ENCODE results near the gene FGF14. TPM values are rescaled to one million over a fixed set of nuclear protein-coding genes. Genes with fewer than 3 reads are reported as not detected.

The FGF14 gene
- total RNA-seq, 3 donors from 2014 or later = 0.43 to 2.5 (median 0.70) TPM

- ATAC-seq (no peak), DNase-seq (no peak)
- Histone ChIP-seq H3K9me3 (no peaks in the 10 kb centered on the region), H3K36me3 (ENCODE audit: low read depth) (no peaks in the 10 kb centered on the region), H3K4me3 (no peak overlapping the region), H3K4me1 (ENCODE audit: low read depth) (no peaks in the 10 kb centered on the region)
- intact Hi-C loops (cut with DNase I, micrococcal nuclease) = no loop called here
- TF ChIP-seq CTCF (IDR thresholded peaks at IDR 0.05) = no peak
Measured at GRCh38 chr13:102347490-102347889, 54.4 kb downstream of the FGF14 start.

- intact Hi-C loops (cut with DNase I, micrococcal nuclease) = no loop called here
- TF ChIP-seq CTCF (IDR thresholded peaks at IDR 0.05) = no peak
- Histone ChIP-seq H3K9me3 (no peaks in the 10 kb centered on the region), H3K4me1 (ENCODE audit: low read depth) (no peaks in the 10 kb centered on the region), H3K4me3 (no peak overlapping the region), H3K36me3 (ENCODE audit: low read depth) (no peaks in the 10 kb centered on the region)
- DNase-seq = no peak
- no peak for ATAC-seq
Measured at GRCh38 chr13:102346769-102347168, 55.1 kb downstream of the FGF14 start.

- H3K36me3 ChIP-seq (ENCODE audit: low read depth) = no peaks in the 10 kb centered on the region
- ATAC-seq (no peak), DNase-seq (no peak)
- H3K4me3 ChIP-seq = no peak overlapping the region
- no peaks in the 10 kb centered on the region for H3K9me3 ChIP-seq
- intact Hi-C loops (cut with DNase I, micrococcal nuclease) = no loop called here
- no peaks in the 10 kb centered on the region for H3K4me1 ChIP-seq (ENCODE audit: low read depth)
- TF ChIP-seq CTCF (IDR thresholded peaks at IDR 0.05) = no peak
Measured at GRCh38 chr13:102344410-102344809, 57.4 kb downstream of the FGF14 start.

- no peak for ATAC-seq
Measured at GRCh38 chr13:102333320-102334198, 68.3 kb downstream of the FGF14 start.

GRCh38 chr13:102328909-102329308 lies 72.9 kb downstream of the FGF14 start:
- intact Hi-C loops (cut with DNase I, micrococcal nuclease) = no loop called here

More at GRCh38 chr13:102333320-102334198, 68.3 kb downstream of the FGF14 start:
- DNase-seq = no peak
- H3K9me3 ChIP-seq = no peaks in the 10 kb centered on the region
- H3K4me3 ChIP-seq = no peak overlapping the region
- no peaks in the 10 kb centered on the region for H3K36me3 ChIP-seq (ENCODE audit: low read depth)
- H3K4me1 ChIP-seq (ENCODE audit: low read depth) = no peaks in the 10 kb centered on the region
- no peak for TF ChIP-seq CTCF (IDR thresholded peaks at IDR 0.05)
- intact Hi-C loops (cut with DNase I, micrococcal nuclease) = no loop called here

More at GRCh38 chr13:102328909-102329308, 72.9 kb downstream of the FGF14 start:
- no peaks in the 10 kb centered on the region for H3K4me1 ChIP-seq (ENCODE audit: low read depth)
- H3K4me3 ChIP-seq = no peak overlapping the region
- TF ChIP-seq CTCF (IDR thresholded peaks at IDR 0.05) = no peak
- no peak for ATAC-seq
- no peaks in the 10 kb centered on the region for H3K36me3 ChIP-seq (ENCODE audit: low read depth)
- H3K9me3 ChIP-seq = no peaks in the 10 kb centered on the region
- DNase-seq = no peak
